ENCODE data around the gene PSMG3.

- no peak for TF ChIP-seq YY1 (IDR thresholded peaks at IDR 0.05; ENCODE audit: insufficient read depth, insufficient read length)
- no peak for TF ChIP-seq SUZ12 (IDR thresholded peaks at IDR 0.05; ENCODE audit: extremely low read depth, insufficient read depth, insufficient read length)
- TF ChIP-seq ZNF274 (IDR thresholded peaks at IDR 0.05; ENCODE audit: low read depth, low read length): no peak
Observed at GRCh38 chr7:1553512-1554210, 16.2 kb downstream of the PSMG3 start.

Data from NT2/D1 (cell line).